BLaER1 (cell line): ENCODE measurements around the gene RPE65.

Experiments
- H3K27ac ChIP-seq: shearing (Covaris generic); formaldehyde crosslinking; 2 replicates; pipeline ENCODE4 v1.8.1; 2022
- H3K27me3 ChIP-seq: shearing (Covaris generic); formaldehyde crosslinking; 2 replicates; pipeline ENCODE4 v1.8.1; 2022
- H3K36me3 ChIP-seq: shearing (Covaris generic); formaldehyde crosslinking; 2 replicates; pipeline ENCODE4 v1.8.1; 2022
- H3K4me1 ChIP-seq: shearing (Covaris generic); formaldehyde crosslinking; 2 replicates; pipeline ENCODE4 v1.8.1; 2022
- H3K4me2 ChIP-seq: shearing (Covaris generic); formaldehyde crosslinking; 2 replicates; pipeline ENCODE4 v1.8.1; 2022
- H3K4me3 ChIP-seq: shearing (Covaris generic); formaldehyde crosslinking; 2 replicates; pipeline ENCODE4 v1.8.1; 2022
- H3K9ac ChIP-seq: shearing (Covaris generic); formaldehyde crosslinking; 2 replicates; pipeline ENCODE4 v1.8.1; 2022
- H3K9me3 ChIP-seq: shearing (Covaris generic); formaldehyde crosslinking; 2 replicates; pipeline ENCODE4 v1.8.1; 2022
- H4K20me1 ChIP-seq: shearing (Covaris generic); formaldehyde crosslinking; 2 replicates; pipeline ENCODE4 v1.8.1; 2022
- Cebpa-rat ChIP-seq: shearing (Covaris generic); IDR thresholded peaks from 2 replicates; pipeline ENCODE4 v1.8.1; 2022

Gene RPE65

DNA sequence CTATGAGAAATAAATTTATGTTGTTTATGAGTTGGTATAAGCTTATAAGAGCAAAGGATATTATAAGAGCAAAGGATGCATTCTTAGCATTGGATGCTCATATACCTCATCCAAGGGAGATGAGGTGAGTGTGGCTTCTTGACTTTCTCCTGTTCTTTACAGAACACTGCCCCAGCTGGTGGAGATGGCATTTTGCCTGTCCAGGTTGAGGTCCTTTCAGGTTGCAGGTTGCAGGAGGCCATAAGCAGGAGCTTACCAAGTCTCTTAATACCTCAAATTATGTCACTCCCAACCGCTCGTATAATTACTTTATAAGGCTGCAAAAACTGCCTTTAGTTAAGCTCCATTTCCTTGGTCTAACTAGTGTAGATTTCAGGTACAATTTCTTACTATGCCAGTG, 66.7 kb downstream of the RPE65 start:
- Histone ChIP-seq H3K4me3 (no peak overlapping the region), H3K4me2 (no peak overlapping the region), H3K9ac (no peak overlapping the region), H3K27ac (no peak overlapping the region), H3K27me3 (no peaks in the 10 kb centered on the region), H3K36me3 (no peaks in the 10 kb centered on the region), H4K20me1 (no peaks in the 10 kb centered on the region), H3K4me1 (no peaks in the 10 kb centered on the region), H3K9me3 (no peaks in the 10 kb centered on the region)
- TF ChIP-seq Cebpa-rat: no peak

DNA sequence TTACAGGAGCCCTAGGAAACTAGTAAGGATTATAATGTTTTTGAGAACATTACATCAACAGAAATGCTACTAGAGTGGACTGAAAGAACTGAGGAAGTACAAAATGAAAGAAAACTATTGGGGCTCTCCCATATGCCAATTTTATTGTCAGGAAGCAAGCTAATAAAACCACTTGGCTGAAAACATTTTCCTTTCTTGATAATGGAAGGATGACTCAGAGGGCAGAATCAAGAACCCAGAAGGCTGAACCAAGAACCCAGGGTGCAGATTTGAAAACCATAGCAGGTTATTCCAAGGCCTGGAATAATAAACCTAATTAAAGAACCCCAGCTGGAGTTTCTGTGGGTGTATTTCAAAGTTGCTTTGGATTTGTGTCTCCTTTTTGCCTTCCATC, 70.7 kb downstream of the RPE65 start:
- no peak for TF ChIP-seq Cebpa-rat
- no peak overlapping the region for H3K4me2 ChIP-seq
- no peaks in the 10 kb centered on the region for H4K20me1 ChIP-seq
- no peak overlapping the region for H3K9ac ChIP-seq
- H3K27ac ChIP-seq: no peak overlapping the region
- H3K4me1 ChIP-seq: no peaks in the 10 kb centered on the region
- no peak overlapping the region for H3K4me3 ChIP-seq
- no peaks in the 10 kb centered on the region for H3K27me3 ChIP-seq
- no peaks in the 10 kb centered on the region for H3K36me3 ChIP-seq
- no peaks in the 10 kb centered on the region for H3K9me3 ChIP-seq
